ENCODE measurements around the gene ISX.

The ISX gene

GRCh38 chr22:35113341-35113740, 47.4 kb downstream of the ISX start:
- no peak for DNase-seq

GRCh38 chr22:35114131-35114980, 48.4 kb downstream of the ISX start:
- no peak for DNase-seq

GRCh38 chr22:35115515-35115914, 49.6 kb downstream of the ISX start:
- no peak for DNase-seq

GRCh38 chr22:35116269-35116668, 50.3 kb downstream of the ISX start:
- no peak for DNase-seq

GRCh38 chr22:35116817-35117216, 50.9 kb downstream of the ISX start:
- DNase-seq, result no peak

GRCh38 chr22:35119494-35119893, 53.5 kb downstream of the ISX start:
- no peak for DNase-seq

GRCh38 chr22:35124691-35125219, 58.8 kb downstream of the ISX start:
- DNase-seq, result no peak

GRCh38 chr22:35126993-35127392, 61.0 kb downstream of the ISX start:
- no peak for DNase-seq

- DNase-seq, result no peak
These were observed 62.7 kb downstream of the ISX start for GRCh38 chr22:35128637-35129036.

GRCh38 chr22:35131525-35132000, 65.6 kb downstream of the ISX start:
- no peak for DNase-seq

GRCh38 chr22:35132568-35132967, 66.6 kb downstream of the ISX start:
- no peak for DNase-seq

- DNase-seq, result no peak
These were observed 67.9 kb downstream of the ISX start for GRCh38 chr22:35133702-35134380.

- peak in 1 of 14 donors; percentile 29 for DNase-seq
These were observed 68.7 kb downstream of the ISX start for GRCh38 chr22:35134637-35135036.

- peak in 1 of 14 donors; percentile 60 for DNase-seq
These were observed 69.2 kb downstream of the ISX start for GRCh38 chr22:35135165-35135564.
